DMS79 (cell line): ENCODE measurements around the gene BTBD16.

Experiments
- DNase-seq: peaks from one replicate; lab custom pipeline; 2025; lab: John Stamatoyannopoulos, UW

The BTBD16 gene

DNA sequence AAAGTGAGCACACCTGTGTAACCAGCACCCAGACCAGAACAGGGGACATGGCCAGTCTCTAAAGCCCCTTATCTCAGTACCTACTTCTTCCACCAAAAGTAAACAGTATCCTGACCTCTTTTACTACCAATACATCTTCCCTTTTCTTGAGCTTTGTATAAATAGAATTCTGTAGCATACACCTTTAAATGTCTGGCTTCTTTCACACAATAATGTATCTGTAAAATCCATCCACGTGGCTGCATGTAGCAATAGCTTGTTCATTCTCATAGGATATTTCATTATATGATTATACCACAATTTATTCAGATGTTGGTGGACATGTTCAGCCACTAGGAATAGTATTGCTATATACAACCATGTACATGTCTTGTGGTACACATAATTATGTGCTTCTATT is 40.6 kb downstream of the BTBD16 start:
- DNase-seq = no peak

DNA sequence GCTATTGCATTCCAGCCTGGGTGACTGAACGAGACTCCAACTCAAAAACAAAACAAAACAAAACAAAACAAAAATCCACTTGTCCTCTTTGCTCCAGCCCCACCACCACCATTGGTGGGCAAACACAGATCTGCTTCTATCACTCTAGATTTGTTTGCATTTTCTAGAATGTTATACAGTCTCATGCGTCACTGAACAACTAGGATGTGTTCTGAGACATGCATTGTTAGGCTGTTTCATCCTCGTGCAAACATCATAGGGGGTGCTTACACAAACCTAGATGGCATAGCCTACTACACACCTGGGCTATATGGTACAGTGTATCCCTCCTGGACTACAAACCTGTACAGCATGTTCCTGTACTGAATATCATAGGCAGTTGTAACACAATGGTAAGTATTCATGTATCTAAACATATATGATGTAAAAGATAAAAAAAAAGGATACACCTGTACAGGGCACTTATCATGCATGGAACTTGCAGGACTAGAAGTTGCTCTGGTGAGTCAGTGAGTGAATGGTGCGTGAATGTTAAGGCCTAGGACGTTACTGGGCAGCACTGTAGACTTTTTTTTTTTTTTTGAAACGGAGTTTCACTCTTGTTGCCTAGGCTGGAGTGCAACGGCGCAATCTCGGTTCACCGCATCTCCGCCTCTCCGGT is 45.3 kb downstream of the BTBD16 start:
- no peak for DNase-seq

DNA sequence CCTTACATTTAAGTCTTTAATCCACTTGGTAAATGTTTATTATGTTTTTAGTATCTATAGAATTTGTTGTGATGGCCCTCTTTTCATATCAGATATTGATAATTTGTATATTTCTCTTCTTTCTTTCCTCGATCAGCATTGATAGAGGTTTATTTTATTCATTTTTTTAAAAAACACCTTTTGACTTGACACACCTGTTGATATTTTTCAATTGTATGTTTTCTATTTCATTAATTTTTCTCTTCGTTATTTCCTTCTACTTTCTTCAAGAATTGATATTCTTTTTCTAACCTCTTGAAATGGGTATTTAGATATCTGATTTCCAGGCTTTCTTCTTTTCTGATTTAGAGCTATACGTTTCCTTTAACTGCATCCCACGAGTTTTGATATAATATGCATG is 50.9 kb downstream of the BTBD16 start:
- no peak for DNase-seq

DNA sequence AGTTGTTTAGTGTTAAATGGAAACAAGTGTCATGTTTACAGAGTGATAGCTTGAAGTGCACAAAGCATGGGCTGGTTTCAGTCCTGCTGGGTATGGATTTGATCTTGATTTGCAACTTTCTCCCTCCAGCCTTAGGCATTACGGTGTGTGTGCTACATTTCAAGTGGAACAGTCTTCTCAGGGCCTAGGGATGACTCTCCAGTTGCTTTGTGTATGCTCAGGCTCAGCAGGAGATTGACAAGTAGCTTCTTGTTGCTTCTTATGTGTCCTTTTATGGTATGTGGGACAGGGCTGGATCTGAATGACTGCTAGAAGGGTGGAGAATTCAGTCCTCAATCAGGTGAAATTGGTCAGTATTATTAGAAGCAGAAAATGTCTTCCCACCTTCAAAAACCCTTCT is 52.1 kb downstream of the BTBD16 start:
- DNase-seq = no peak

DNA sequence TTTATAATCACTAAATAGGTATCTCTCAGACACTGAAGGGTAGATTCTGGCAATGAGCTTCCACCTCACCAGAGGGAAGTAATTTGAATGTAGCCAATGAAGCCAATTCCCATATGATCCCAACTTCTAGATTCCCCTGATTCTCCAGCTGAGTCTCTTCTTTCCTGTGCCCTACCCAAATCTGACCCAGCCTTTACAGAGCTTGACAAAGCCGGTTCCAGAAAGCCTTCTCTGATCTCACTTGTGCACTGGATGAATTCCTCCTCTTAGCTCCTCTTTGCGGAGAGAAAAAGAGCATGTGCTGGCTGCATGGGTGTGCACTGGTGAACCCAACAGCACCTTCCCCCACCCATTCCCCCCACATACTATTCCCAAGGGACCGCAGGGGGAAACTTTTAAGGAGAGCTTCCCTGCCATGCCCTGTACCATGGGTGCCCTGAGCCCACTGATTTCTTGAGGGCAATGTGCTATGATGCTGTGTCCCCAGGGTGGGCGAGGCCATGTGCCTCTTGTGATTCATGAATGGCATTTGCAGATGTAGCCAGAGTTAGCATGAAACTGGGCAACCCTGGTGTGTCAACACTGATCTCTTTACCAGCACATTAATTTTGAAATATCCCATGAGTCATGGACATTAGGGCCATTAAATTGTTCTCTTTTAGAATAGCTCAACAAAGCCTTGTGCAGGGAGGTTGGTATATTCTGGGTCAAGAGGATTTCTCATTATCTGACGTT is 53.0 kb downstream of the BTBD16 start:
- DNase-seq = no peak

DNA sequence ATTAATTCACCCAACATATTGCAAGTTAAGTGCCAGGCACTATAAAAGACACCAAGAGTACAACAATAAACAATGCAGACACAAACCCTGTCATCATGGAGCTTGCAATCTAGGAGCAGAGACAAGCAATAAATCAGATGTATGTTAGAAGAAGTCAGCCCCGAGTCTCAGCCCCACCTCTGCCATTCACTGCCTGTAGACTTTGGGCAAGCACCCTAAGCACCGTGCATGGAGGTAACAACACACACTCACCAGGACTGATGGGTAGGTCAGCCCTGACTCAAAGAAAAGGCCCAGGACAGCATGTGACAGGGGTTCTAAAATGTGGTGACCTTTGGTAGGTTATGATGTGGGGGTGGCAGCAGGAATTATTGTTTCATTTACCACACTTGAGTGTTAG is 54.1 kb downstream of the BTBD16 start:
- DNase-seq = no peak

DNA sequence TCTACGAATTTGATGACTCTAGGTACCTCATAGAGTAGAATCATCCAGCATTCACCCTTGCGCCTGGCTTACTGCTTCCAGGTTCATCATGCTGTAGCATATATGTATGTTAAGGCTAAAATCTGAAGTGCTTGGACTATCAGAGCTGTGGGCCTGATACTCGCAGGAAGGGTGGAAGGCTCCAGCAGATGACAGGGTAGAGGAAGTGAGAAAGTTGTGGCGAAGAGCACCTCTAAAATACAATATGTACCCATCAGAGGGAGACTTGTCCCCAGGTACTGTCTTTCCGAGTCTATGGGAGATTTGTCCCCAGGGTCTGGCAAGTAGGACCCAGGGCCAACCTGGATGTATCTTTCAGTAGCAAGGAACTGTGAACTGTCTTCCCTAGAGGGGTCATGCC is 55.3 kb downstream of the BTBD16 start:
- no peak for DNase-seq

DNA sequence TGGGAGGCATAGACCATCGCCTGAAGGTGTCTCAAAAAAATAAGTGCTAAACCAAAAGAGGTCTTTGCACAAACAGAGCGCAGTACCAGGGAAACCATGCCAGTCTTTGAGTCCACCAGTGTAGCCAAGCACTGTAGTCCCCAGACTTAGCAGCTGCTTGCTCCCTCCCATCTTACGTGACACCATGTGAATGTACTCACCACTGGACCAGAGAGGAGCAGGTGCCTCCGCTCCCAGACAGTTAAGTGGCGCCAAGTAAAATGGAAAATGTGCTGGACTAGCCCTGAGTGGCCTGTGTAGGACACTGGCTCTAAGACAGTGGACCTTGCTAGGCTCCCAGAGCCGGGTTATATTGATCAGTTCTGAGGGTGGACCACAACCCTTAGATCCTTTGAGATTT is 55.7 kb downstream of the BTBD16 start:
- no peak for DNase-seq

DNA sequence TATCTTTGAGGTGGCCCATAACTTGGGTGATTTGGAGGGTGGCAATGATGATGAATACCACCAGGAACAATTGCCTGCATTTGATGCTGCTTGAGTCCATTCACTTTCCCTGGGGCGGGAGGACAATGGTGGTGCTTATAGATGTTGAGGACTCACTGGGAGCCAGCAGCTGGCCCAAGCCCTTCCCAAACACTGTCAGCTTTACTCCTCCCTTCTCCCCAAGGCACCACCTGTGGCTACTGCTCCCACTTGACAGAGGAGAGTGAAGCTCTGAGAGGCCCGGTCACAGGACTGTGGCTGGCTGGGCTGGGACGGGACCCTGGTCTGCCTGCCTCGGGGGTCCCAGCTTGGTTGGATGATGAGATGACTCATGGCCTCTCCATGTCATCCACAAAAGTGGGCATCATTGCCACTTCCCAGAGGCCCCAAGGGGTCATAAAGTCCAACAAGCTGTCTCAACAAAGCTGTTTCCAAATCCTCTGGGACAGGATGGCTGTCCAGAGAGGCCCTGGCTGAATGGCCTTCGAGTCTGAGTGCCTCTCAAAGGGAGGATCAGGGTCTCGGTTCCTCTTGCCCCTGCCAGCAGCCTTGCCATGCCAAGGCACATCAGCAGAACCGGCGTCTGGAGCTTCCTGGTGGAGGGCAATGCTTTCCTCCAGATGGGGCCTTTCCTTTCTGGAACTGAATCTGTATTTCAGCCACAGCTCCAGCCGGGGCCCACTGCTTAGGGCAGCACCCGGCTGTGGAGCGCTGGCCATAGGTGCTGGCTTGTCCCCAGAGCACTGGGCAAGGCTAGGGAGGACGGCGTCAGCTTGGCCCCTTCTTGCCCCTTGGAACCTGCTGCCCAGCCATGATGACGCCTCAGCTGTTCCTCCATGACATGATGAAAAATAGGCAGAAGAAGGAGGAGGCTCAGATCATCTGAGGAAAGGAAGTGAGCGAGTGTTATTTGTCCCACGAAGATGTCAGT is 56.4 kb downstream of the BTBD16 start:
- DNase-seq = no peak

DNA sequence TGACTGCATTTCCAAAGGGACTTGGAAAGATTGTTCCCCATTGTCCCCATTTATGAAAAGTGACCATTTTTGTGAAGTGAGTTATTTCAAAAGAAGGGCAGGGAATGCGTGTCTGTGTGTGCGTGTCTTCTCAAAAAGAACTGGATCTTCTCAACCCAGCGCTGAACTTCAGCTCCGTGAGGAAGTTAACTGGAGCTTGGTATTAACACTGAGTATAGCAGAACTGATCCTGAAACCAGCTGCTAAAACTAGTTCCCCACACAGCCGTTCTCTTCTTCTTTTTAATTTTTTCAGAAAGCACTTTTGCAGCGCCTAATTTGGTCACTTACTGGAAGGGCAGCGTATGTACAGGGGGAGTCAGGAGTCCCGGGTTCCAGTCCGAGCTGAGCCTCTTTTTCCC is 57.6 kb downstream of the BTBD16 start:
- DNase-seq = no peak

DNA sequence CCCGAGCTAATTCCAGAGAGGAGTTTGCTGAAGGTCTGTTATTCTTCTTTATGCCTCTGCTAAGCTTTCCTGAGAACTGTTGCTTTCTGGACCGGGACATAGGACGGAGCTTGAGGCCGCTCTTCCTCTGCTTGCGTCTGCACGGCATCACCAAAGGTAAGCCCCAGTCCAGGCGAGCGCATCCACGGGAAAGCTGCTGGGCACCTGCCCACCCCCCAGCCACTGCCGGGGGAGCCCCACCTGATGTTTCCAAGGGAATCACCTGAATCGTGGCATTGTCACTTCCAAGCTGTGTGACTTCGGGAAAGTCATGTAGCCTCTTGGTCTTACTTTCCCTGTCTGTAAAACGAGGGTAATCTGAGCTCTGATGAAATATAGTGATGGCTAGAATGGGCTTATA is 58.3 kb downstream of the BTBD16 start:
- no peak for DNase-seq

DNA sequence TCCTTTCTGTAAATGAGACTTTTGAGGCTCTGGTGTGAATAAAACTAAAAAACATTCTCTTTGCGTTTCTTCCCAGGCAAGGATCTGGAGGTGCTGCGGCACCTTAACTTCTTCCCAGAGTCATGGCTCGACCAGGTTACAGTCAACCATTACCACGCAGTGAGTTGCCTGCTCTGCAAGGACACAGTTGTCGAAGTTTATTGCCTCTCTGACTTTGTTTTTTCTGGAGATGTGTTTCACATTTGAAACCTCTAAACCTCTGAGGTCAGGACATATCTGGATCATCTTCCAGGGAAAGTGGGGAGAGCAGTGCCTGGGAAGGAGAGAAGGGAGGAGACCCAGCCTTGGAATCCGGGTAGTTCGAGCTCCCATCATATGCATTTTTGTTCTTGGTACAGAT is 60.0 kb downstream of the BTBD16 start:
- DNase-seq = no peak

DNA sequence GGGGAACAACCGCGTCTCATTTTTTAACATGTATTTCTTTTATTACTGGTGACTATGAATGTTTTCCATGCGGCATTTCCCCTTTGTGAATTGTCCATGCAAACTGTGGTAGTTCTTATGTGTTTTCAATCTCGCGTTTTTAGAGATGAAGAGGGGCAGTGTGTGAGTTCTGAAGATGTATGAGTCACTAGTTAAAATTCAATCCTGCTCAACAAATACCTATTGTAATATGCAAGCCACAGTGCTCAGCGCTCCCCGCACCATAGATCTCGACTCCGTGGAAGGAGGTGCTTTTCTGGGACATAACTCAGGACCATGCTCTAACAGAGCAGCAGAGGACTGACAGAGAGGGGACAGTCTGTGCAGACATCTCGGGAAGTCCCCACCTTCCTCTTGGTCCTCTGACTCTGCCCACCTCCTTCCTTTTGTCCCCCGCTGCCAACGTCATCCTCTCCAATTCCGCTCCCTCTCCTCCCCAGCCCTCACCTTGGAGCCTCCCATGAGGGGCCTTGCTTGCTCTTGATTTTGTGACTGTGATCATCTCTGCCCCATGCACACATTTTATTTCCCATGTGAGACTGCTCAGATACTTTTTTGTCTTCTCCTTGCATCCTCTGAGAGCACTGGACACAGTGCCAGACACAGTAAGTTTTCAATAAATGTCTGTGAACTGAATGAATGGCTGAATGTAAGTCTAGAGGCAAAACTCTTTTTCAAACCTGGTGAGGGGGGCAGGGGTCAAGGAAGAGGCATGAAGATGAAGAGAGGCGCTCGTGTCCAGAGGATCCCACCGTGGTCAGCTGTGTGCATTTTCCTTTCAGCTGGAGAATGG is 60.7 kb downstream of the BTBD16 start:
- DNase-seq = no peak

DNA sequence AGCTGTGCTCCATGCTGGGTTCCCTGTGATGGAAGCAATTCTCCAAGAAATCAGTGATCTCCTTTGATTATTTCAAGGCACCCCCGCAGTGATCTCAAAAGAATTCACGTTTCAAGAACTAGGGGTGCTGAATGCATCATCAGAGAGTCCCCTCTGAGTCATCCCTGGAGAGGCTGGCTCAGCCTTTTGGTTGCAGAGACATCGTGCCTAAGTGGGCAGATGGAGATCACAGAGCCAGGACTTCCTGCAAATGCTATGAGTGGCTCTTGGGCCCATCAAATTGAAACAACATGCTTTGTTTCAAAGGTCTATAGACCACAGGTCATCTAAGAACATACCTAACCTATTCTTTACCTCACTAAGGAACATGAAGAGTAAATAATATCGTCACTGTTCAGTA is 61.9 kb downstream of the BTBD16 start:
- no peak for DNase-seq

DNA sequence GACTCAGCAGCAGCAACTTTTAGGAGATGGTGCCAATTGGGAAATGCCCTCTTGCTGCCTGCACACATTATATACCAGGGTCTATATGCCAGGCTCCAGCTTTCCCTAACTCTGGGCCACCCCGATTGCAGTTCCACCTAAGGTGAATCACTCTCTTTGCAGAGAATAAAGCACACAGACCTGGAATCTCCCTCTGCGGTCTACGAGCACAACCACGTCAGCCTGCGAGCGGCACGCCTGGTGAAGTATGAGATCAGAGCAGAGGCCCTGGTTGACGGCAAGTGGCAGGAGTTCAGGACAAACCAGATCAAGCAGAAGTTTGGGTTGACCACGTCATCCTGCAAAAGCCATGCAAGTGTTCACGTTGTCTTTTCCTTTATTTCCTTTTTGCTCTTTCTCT is 65.2 kb downstream of the BTBD16 start:
- no peak for DNase-seq

DNA sequence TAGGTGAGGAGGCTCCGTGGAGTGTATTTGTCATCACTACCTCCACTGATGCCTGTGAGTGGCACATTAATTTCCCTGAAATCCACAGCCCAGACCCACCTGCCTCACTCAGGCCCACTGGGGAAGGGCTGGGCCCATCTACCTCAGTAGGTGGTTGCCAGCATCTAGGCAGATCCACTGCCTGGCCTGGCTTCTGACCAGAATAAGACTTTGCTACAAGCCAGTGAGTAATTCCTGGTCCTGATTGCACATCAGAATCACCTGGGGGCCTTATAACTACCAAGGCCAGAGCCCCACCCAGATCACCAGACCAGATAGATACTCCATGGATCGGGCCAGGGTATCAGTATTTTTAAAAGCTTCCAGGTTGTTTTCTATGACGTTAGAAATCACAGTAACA is 65.9 kb downstream of the BTBD16 start:
- no peak for DNase-seq

DNA sequence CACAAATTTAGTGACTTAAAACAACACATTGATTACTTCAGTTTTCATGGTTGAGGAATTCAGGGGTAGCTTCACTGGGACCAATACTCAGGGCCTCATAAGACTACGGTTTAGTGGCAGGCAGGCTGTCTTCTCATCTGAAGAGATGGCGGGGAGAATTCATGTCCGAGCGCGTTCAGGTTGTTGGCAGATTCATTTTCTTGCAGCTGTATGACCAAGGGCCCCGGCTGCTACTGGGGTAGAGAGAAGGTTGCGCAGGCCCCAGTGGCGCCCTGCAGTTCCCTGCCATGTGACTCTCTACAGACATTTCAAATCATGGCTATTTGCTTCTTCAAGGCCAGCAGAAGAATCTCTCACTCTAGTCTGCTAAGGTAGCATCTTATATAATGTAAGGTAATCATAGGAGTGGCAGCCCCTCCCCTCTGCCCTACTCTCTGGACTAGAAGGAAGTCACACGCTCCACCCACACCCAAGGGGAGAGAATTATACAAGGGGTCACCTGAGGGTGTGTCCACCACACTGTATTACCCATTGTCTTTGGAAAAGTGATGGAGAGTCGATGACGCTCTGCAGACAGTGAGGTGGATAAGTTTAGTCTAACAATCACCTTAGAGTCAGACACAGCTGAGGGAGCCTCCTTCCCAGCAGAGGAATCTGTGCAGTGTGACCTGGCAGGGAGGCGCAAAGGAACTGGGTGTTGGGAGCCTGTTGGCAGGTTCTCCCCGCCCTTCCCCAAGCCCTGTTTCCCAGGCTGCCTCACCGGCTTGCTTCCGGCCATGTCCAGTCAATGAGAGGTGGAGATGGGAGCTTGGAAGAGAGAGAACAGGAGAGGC is 67.7 kb downstream of the BTBD16 start:
- no peak for DNase-seq

DNA sequence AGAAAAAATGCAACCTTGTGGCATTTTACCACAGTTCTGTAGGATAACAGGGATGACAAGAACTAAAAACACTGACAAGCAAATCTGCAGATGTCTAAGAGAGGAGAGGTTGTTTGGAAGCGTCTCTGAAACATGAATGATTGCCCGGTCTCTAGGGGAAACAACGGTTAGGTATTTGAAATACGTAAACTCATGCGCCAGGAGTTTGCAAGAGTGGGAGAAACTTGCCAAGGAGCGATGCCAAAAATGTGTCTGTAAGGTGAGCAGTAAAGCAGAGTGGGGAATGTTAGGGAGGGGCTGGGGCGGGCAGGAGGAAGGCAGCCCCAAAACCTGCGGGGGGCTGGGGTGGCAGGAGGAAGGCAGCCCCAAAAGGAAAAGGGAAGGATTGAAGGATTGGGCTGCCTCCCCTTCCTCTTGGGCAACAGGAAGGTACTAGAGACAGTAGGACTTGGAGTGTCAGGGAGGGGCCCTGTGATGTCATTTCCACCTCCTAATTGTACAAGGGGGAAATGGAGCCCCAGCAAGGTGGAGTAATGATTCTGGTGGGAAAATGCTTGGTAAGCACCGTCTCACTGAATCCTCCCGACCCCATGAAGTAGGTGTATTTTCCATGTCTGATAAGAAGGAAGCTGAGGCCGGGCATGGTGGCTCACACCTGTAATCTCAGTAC is 70.2 kb downstream of the BTBD16 start:
- DNase-seq = no peak

DNA sequence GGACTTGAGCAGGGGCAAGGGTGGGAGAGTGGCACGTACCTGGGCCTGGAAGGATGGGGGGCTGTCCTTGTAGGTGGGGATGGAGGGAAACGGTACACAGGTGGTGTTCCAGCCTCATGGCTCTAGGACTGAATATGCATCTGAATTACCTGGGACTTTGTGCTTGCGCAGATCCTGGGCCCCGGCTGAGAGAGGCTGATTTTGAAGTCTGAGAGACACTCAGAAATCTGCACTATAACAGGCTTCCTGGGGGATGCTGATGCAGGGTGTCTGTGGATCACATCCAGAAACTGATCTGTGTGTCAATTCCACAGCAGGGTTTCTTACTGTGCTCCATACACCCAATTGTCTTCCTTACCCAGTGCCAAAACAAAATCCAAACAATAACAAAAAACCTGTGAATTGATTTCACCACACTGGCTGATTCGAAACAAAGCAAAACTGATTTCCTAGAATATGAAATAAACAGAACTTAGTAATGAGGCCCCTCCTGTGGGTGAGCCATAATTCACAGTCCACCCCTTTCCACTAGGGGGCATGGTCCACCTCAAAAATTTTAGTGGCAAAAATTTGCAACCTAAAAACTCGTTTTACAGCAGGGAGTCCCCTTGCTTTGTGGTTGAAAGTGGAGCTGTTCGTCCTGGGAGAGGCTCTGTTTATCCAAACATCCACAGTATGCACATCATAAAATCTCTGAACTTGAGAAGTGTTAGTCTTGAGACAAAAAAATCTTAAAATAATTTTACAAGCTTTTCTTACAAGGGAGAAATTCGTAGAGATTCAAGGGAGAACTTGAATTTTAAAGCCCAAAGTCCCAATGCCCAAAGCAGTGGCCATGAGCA is 71.4 kb downstream of the BTBD16 start:
- no peak for DNase-seq
